ENCODE data around the gene SLC37A4.

The SLC37A4 gene

DNA sequence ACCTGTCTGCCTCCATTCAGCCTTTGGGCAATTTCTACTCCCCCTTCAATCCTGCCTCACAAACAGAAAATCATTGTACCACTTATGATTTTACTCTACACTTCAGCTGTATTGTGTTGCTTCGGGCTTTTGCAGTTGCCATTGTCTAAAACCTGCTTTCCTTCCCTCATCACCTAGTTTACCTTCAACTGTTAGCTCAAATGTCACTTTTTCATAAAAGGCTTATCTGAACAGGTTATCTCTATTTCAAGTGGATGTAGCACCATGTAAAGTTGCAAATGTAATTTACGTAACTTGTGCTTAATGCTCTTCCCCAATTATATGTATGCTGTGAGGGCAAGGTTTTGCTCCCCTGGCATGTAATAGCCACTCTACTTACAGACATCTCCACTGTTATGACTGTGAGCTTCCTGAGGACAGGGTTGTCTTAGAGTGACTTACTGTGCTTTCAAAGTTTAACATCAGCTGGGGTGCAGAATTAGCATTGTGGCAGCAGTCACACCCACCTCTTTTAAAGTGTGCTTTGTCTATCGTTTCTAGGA, 18.0 kb downstream of the SLC37A4 start:
- no peaks in the 10 kb centered on the region for H3K27me3 ChIP-seq (ENCODE audit: insufficient read depth, low read depth, severe bottlenecking)
- no peaks in the 10 kb centered on the region for H3K9me3 ChIP-seq (ENCODE audit: severe bottlenecking)
- TF ChIP-seq, protein P1, sequence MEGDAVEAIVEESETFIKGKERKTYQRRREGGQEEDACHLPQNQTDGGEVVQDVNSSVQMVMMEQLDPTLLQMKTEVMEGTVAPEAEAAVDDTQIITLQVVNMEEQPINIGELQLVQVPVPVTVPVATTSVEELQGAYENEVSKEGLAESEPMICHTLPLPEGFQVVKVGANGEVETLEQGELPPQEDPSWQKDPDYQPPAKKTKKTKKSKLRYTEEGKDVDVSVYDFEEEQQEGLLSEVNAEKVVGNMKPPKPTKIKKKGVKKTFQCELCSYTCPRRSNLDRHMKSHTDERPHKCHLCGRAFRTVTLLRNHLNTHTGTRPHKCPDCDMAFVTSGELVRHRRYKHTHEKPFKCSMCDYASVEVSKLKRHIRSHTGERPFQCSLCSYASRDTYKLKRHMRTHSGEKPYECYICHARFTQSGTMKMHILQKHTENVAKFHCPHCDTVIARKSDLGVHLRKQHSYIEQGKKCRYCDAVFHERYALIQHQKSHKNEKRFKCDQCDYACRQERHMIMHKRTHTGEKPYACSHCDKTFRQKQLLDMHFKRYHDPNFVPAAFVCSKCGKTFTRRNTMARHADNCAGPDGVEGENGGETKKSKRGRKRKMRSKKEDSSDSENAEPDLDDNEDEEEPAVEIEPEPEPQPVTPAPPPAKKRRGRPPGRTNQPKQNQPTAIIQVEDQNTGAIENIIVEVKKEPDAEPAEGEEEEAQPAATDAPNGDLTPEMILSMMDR (IDR thresholded peaks at IDR 0.05; ENCODE audit: low read depth, low read length): no peak
- H3K36me3 ChIP-seq: peaks cover 63% of the 10 kb centered on the region
- no peak for DNase-seq
- no peak overlapping the region for H3K4me3 ChIP-seq (ENCODE audit: low read depth, low read length)
- H3K27ac ChIP-seq: no peak overlapping the region

GRCh38 chr11:119011476-119012053, 19.1 kb downstream of the SLC37A4 start:
- TF ChIP-seq, protein P1 (IDR thresholded peaks at IDR 0.05; ENCODE audit: low read depth, low read length): no peak
- no peaks in the 10 kb centered on the region for H3K9me3 ChIP-seq (ENCODE audit: severe bottlenecking)
- no peak overlapping the region for H3K4me3 ChIP-seq (ENCODE audit: low read depth, low read length)
- H3K27me3 ChIP-seq (ENCODE audit: insufficient read depth, low read depth, severe bottlenecking): no peaks in the 10 kb centered on the region
- DNase-seq: no peak
- H3K36me3 ChIP-seq: peaks cover 64% of the 10 kb centered on the region
- H3K27ac ChIP-seq: no peak overlapping the region

DNA sequence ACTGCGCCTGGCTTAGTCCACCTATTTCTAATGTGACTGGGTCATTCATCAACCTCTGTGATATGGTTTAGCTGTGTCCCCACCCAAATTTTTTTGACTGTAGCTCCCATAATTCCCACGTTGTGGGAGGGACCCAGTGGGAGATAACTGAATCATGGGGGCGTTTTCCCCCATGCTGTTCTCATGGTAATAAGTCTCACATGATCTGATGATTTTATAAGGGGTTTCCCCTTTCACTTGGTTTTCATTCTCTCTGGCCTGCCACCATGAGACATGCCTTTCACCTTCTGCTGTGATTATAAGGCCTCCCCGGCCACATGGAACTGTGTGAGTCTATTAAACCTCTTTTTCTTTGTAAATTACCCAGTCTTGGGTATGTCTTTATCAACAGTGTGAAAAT, 24.0 kb downstream of the SLC37A4 start:
- no peak for DNase-seq
- Histone ChIP-seq H3K36me3 (peaks cover 29% of the 10 kb centered on the region), H3K27me3 (ENCODE audit: insufficient read depth, low read depth, severe bottlenecking) (no peaks in the 10 kb centered on the region), H3K9me3 (ENCODE audit: severe bottlenecking) (no peaks in the 10 kb centered on the region), H3K27ac (no peak overlapping the region), H3K4me3 (ENCODE audit: low read depth, low read length) (no peak overlapping the region)
- TF ChIP-seq, protein P1 (IDR thresholded peaks at IDR 0.05; ENCODE audit: low read depth, low read length): no peak

GRCh38 chr11:119000906-119001305, 29.8 kb downstream of the SLC37A4 start:
- TF ChIP-seq, protein P1 (IDR thresholded peaks at IDR 0.05; ENCODE audit: low read depth, low read length): no peak
- no peaks in the 10 kb centered on the region for H3K9me3 ChIP-seq (ENCODE audit: severe bottlenecking)
- no peak overlapping the region for H3K27ac ChIP-seq
- H3K27me3 ChIP-seq (ENCODE audit: insufficient read depth, low read depth, severe bottlenecking): no peaks in the 10 kb centered on the region
- H3K4me3 ChIP-seq (ENCODE audit: low read depth, low read length): no peak overlapping the region
- no peak for DNase-seq
- peaks cover 46% of the 10 kb centered on the region for H3K36me3 ChIP-seq

- peaks cover 48% of the 10 kb centered on the region for H3K36me3 ChIP-seq
- no peaks in the 10 kb centered on the region for H3K27me3 ChIP-seq (ENCODE audit: insufficient read depth, low read depth, severe bottlenecking)
- peak overlapping the region; percentile 78 for H3K4me3 ChIP-seq (ENCODE audit: low read depth, low read length)
- no peaks in the 10 kb centered on the region for H3K9me3 ChIP-seq (ENCODE audit: severe bottlenecking)
- TF ChIP-seq, protein P1 (IDR thresholded peaks at IDR 0.05; ENCODE audit: low read depth, low read length): no peak
- no peak overlapping the region; the same call in 1 of the 2 replicates for H3K27ac ChIP-seq
- no peak for DNase-seq
These were observed 31.9 kb downstream of the SLC37A4 start for GRCh38 chr11:118998822-118999221.

- TF ChIP-seq, protein P1 (IDR thresholded peaks at IDR 0.05; ENCODE audit: low read depth, low read length): no peak
- Histone ChIP-seq H3K36me3 (peaks cover 48% of the 10 kb centered on the region), H3K9me3 (ENCODE audit: severe bottlenecking) (no peaks in the 10 kb centered on the region), H3K27me3 (ENCODE audit: insufficient read depth, low read depth, severe bottlenecking) (no peaks in the 10 kb centered on the region), H3K4me3 (ENCODE audit: low read depth, low read length) (peak overlapping the region; percentile 78), H3K27ac (peak overlapping the region; percentile 71)
- peak; percentile 12 for DNase-seq
These were observed 32.3 kb downstream of the SLC37A4 start for GRCh38 chr11:118998388-118998717.

Data from WERI-Rb-1 (cell line).